ENCODE results near the gene HLA-DRB5.

- TF ChIP-seq ZNF274 (IDR thresholded peaks at IDR 0.05; ENCODE audit: low read depth, low read length) (no peak), YY1 (IDR thresholded peaks at IDR 0.05; ENCODE audit: insufficient read depth, insufficient read length) (no peak), SUZ12 (IDR thresholded peaks at IDR 0.05; ENCODE audit: extremely low read depth, insufficient read depth, insufficient read length) (no peak)
Observed at GRCh38 chr6:32562940-32563339, 32.9 kb upstream of the HLA-DRB5 start.

Measured in NT2/D1 (cell line).